PFSK-1 (cell line): ENCODE measurements around the gene SLC39A11.

ENCODE experiments used
- FOXP2 ChIP-seq: optimal IDR thresholded peaks from 2 replicates; pipeline ENCODE3; 2011; ENCODE audit warnings: borderline replicate concordance, control low read depth, inconsistent platforms; ENCODE audit not compliant: insufficient read depth; ENCODE audit errors: extremely low read length, extremely low read depth
- POLR2AphosphoS5 ChIP-seq: IDR thresholded peaks from 2 replicates; pipeline ENCODE4 v1.6.1; 2012; ENCODE audit warnings: low read depth, mild to moderate bottlenecking, control low read depth, low read length, moderate library complexity
- SIN3A ChIP-seq: IDR thresholded peaks from 2 replicates; pipeline ENCODE4 v1.6.1; 2012; ENCODE audit warnings: mild to moderate bottlenecking, low read length, moderate library complexity, borderline replicate concordance; ENCODE audit not compliant: insufficient read depth
- TAF1 ChIP-seq: IDR thresholded peaks from 2 replicates; pipeline ENCODE4 v1.6.1; 2012; ENCODE audit warnings: low read length, control low read depth, borderline replicate concordance; ENCODE audit not compliant: insufficient read depth
- TF ChIP-seq, protein P1 (sequence below), 2 experiments: IDR thresholded peaks; 2 replicates each; pipeline versions ENCODE4 v1.6.1 to v1.8.0; 2011 to 2012; ENCODE audit warnings: low read depth in 2 of 2, low read length in 2 of 2, control low read depth in 1 of 2, inconsistent platforms in 1 of 2, mild to moderate bottlenecking in 1 of 2, moderate library complexity in 1 of 2; ENCODE audit not compliant: insufficient read depth in 1 of 2

The SLC39A11 gene

DNA sequence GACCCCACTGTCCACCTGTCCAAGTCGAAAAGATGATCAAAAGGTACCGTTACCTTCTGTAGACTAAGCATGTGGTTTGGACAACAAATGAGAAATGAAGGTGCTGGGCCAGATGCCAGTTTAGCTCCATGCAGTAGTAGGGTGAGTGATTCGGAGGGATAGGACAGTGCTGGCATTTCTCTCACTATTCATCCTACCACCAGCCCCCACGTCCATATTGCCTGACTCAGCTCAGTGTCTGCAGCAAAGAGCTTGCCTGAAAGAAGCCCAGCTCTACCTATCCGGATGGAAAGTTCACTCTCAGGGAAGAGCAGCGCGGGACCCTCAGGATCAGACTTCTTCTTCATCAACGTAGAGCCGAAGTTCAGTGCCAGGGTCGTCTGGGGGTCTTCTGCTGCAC is 145.0 kb downstream of the SLC39A11 start:
- TF ChIP-seq FOXP2, result no peak
- TF ChIP-seq TAF1, result no peak
- TF ChIP-seq, protein P1, sequence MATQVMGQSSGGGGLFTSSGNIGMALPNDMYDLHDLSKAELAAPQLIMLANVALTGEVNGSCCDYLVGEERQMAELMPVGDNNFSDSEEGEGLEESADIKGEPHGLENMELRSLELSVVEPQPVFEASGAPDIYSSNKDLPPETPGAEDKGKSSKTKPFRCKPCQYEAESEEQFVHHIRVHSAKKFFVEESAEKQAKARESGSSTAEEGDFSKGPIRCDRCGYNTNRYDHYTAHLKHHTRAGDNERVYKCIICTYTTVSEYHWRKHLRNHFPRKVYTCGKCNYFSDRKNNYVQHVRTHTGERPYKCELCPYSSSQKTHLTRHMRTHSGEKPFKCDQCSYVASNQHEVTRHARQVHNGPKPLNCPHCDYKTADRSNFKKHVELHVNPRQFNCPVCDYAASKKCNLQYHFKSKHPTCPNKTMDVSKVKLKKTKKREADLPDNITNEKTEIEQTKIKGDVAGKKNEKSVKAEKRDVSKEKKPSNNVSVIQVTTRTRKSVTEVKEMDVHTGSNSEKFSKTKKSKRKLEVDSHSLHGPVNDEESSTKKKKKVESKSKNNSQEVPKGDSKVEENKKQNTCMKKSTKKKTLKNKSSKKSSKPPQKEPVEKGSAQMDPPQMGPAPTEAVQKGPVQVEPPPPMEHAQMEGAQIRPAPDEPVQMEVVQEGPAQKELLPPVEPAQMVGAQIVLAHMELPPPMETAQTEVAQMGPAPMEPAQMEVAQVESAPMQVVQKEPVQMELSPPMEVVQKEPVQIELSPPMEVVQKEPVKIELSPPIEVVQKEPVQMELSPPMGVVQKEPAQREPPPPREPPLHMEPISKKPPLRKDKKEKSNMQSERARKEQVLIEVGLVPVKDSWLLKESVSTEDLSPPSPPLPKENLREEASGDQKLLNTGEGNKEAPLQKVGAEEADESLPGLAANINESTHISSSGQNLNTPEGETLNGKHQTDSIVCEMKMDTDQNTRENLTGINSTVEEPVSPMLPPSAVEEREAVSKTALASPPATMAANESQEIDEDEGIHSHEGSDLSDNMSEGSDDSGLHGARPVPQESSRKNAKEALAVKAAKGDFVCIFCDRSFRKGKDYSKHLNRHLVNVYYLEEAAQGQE (IDR thresholded peaks at IDR 0.05; ENCODE audit: insufficient read depth in 1 of 2, low read depth in 2 of 2, low read length in 2 of 2), result no peak
- TF ChIP-seq SIN3A, result no peak
- no peak for TF ChIP-seq POLR2AphosphoS5

DNA sequence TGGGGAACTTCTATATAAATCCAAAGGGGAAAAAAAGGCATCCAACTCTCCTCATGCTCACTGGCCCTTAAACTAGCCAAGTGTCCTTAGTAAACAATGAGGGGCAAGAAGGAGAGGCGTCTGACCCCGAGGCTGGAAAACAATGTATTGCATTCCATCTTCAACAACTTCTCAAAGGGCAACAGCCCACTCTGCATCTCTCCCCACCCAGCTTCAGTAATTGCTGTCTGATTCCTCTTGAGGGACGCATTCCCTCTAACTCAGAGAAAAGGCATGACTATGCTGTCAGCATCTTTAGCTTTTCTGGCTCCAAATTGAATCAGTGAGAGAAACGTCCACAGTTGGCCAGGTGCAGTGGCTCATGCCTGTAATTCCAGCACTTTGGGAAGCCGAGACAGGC is 145.8 kb downstream of the SLC39A11 start:
- TF ChIP-seq, protein P1 (IDR thresholded peaks at IDR 0.05; ENCODE audit: insufficient read depth in 1 of 2, low read depth in 2 of 2, low read length in 2 of 2), result no peak
- TF ChIP-seq SIN3A (no peak), FOXP2 (no peak), TAF1 (no peak), POLR2AphosphoS5 (no peak)

DNA sequence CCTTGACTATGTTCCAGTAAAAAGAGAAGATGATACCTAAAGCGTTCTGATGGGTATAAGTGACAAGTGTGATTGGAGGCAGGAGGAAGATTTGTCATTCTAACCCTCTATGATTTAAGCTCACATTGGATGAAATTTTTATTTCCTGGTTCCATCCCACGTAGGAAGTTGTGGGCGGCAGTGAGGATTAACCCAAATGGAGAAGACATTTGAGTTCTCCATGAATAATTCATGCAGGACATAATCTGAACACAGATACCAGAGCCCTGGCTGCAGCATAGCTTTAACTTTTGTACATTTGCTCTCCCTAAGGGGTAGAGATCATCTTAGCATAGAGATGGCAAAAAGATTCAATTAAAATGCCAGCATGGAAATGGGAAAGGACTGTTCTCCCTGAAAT is 146.3 kb downstream of the SLC39A11 start:
- TF ChIP-seq POLR2AphosphoS5, result no peak
- no peak for TF ChIP-seq SIN3A

DNA sequence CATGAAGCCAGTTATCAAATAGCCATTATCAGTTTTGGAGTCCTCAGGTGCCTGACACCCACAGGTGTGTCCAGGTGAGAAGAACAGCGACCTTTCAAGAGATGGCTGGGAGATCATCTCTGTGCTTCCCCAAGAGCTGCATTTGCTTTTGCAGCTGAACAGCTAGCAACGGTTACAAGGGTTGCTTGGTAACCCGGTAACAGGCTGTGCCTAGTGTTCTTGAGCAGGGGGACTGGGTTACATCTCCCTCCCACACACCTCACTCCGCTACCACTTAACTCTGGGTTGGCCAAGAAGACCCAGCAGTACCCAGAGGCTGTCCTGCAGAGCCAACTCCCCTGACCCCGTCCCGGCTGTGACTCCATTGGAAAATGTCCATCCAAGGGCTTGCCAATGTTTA is 147.0 kb downstream of the SLC39A11 start:
- no peak for TF ChIP-seq FOXP2

DNA sequence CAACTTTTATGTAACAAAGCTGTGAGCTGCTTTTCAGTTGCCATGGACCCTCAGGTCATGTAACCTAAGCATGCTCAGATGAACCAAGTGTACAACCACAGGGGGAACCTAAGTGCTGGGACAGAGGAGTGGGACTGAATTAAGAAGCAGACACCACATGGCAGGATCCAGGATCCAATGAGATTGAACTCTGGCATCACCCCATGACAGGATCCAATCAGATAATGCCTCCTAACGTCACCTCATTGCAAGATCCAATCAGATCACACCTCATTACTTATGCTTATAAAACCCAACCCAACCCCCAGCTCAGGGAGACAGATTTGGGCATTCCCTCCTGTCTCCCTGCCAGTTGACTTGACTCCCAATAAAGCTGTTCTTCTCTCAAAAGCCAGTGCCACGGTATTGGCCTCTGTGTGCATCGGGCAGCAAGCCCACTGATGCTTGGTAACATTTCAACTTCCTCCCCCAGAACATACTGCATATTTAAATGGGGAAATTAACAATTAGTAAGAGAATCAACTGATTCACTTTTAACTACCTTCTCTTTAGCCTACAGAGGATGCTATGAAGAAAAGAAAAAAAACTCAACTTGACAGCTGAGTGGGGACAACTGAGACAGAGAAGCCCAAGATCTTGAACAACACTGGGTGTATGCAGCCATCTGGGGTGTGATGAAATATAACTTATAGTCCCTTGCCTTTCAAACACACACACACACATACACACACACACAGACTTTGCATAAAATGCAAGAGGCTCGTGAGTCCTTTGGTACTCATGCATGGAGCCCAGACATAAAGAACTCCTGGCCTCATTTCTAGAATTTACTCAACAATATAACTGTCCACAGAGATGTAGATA is 148.4 kb downstream of the SLC39A11 start:
- no peak for TF ChIP-seq POLR2AphosphoS5
- TF ChIP-seq TAF1, result no peak

DNA sequence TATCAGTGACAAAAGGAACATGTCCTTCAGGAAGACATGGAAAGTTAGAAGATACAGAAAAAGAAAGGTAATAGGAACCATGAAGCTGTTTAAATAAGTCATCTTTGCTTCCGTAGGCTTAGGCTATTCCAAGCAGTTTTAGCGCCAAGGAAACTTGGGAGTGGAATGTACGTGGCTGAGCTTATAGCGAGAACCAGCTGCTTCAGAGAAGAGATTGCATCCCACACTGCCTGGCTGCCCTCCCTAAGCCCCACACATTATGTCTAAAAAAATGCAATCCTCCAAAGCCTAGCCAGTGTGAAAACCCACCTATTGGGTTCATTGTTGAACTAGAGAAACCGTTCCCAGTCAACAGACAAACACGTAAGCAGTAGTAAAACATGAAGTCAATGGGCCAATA is 149.9 kb downstream of the SLC39A11 start:
- TF ChIP-seq, protein P1 (IDR thresholded peaks at IDR 0.05; ENCODE audit: insufficient read depth in 1 of 2, low read depth in 2 of 2, low read length in 2 of 2), result no peak
- no peak for TF ChIP-seq FOXP2
- TF ChIP-seq POLR2AphosphoS5, result no peak

DNA sequence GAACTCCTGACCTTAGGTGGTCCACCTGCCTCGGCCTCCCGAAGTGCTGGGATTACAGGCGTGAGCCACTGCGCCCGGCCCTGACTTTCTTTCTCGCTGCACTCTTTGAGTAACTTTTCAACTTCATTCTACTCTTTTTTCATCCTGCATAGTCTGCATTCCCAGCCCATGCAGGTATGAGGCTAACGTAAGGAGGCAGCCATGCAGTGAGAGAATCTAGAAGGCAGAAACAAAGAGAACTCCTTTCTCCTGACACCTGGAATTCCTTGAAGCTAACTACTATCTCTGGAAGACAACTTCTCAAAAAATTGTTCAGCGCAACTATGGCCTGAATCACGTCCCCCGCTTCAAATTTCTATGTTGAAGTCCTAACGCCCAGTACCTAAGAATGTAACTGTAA is 152.0 kb downstream of the SLC39A11 start:
- TF ChIP-seq SIN3A, result no peak
- TF ChIP-seq, protein P1 (IDR thresholded peaks at IDR 0.05; ENCODE audit: insufficient read depth in 1 of 2, low read depth in 2 of 2, low read length in 2 of 2), result no peak
- no peak for TF ChIP-seq POLR2AphosphoS5
- TF ChIP-seq FOXP2, result no peak
- no peak for TF ChIP-seq TAF1
